Endothelial cell (in vitro differentiated cells): ENCODE results near the gene SPATA25. TPM values are rescaled to one million over a fixed set of nuclear protein-coding genes. Genes with fewer than 3 reads are reported as not detected.
A peak's percentile ranks its signal among the peaks of the same experiment; 100 is the strongest.

Experiments used
- DNase-seq: peaks from one replicate; pipeline ENCODE4 v3.0.0; 2021; ENCODE audit warnings: low spot score
- H3K27ac Mint-ChIP-seq: one replicate; pipeline ENCODE4 v1.8.0; 2021; ENCODE audit warnings: mixed read lengths, inconsistent platforms; ENCODE audit not compliant: unreplicated experiment
- H3K27me3 Mint-ChIP-seq: one replicate; pipeline ENCODE4 v1.8.0; 2021; ENCODE audit warnings: mild to moderate bottlenecking, moderate library complexity, mixed read lengths, inconsistent platforms; ENCODE audit not compliant: unreplicated experiment
- H3K36me3 Mint-ChIP-seq: one replicate; pipeline ENCODE4 v1.8.0; 2021; ENCODE audit warnings: mild to moderate bottlenecking, low read depth, mixed read lengths, inconsistent platforms; ENCODE audit not compliant: unreplicated experiment
- H3K4me1 Mint-ChIP-seq: one replicate; pipeline ENCODE4 v1.8.0; 2021; ENCODE audit warnings: mild to moderate bottlenecking, mixed read lengths, inconsistent platforms; ENCODE audit not compliant: unreplicated experiment
- H3K4me3 Mint-ChIP-seq: one replicate; pipeline ENCODE4 v1.8.0; 2021; ENCODE audit warnings: mild to moderate bottlenecking, mixed read lengths, inconsistent platforms; ENCODE audit not compliant: unreplicated experiment
- H3K9me3 Mint-ChIP-seq: one replicate; pipeline ENCODE4 v1.8.0; 2021; ENCODE audit warnings: mixed read lengths, inconsistent platforms; ENCODE audit not compliant: unreplicated experiment
- CTCF ChIP-seq: fragments of 200-600 bp; sonication (generic); IDR thresholded peaks from one replicate; pipeline ENCODE4 v1.5.0; 2021; ENCODE audit warnings: antibody characterized with exemption; ENCODE audit not compliant: unreplicated experiment
- total RNA-seq: library from RNA; stranded (reverse); fragmentation: NEBNext Ultra II Directional; extraction: Animal tissue kit (Norgen Biotek cat#: 25700); gene quantifications from one replicate; pipeline ENCODE4 v1.2.1, GENCODE V29; 2021; ENCODE audit not compliant: unreplicated experiment

Gene SPATA25
- total RNA-seq, 1 donor from 2014 or later, result 0.62 TPM

DNA sequence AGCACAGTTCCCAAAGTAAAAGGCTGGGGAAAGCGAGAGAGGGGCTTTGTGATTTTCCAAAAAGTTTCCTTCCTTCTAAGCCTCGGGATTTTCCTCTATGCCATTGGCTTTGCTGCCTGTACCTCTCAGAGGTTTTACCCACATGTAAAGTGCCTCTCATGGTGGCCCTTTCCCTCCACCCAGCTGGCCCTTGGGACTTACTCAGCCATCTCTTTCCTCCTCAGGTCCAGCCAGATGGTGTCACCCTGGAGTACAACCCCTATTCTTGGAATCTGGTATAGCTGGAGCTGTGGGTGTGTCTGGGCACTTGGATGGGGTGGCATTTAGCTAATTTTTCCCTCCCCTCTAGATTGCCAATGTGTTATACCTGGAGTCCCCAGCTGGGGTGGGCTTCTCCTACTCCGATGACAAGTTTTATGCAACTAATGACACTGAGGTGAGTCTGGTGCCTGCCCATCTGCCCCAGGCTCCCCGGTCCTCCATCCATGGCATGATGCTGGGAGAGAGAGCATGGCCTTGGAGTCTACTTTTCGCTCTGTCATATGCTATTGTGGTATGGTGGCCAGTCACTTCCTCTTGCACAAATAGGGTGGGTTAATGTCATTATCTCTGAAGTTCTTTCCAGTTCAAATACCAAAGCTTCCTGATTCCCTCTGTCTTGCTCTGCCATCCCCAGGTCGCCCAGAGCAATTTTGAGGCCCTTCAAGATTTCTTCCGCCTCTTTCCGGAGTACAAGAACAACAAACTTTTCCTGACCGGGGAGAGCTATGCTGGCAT is 4.8 kb upstream of the SPATA25 start:
- Mint-ChIP-seq H3K9me3 (no peaks in the 10 kb centered on the region), H3K27ac (no peak overlapping the region), H3K4me1 (peaks cover 8% of the 10 kb centered on the region), H3K27me3 (peaks cover 15% of the 10 kb centered on the region), H3K4me3 (peak overlapping the region; percentile 77), H3K36me3 (peaks cover 8% of the 10 kb centered on the region)
- no peak for TF ChIP-seq CTCF
- DNase-seq, result no peak

- H3K4me1 Mint-ChIP-seq, result peaks cover 8% of the 10 kb centered on the region
- no peaks in the 10 kb centered on the region for H3K9me3 Mint-ChIP-seq
- H3K27me3 Mint-ChIP-seq, result peaks cover 15% of the 10 kb centered on the region
- DNase-seq, result peak; percentile 79
- peaks cover 8% of the 10 kb centered on the region for H3K36me3 Mint-ChIP-seq
- peak within 1 kb of the TSS; percentile 90 for H3K4me3 Mint-ChIP-seq
- no peak within 1 kb of the TSS for H3K27ac Mint-ChIP-seq
- TF ChIP-seq CTCF, result no peak
Observed at GRCh38 chr20:45890985-45891983, 3.9 kb upstream of the SPATA25 start, which contains the start of the genes CTSA and NEURL2. TSS of gene CTSA (plus strand) at chr20:45891335. CDS start at chr20:45891569, 234 bp downstream. TSS of gene NEURL2 (minus strand) at chr20:45891208. CDS start at chr20:45890991, 217 bp downstream.

- H3K9me3 Mint-ChIP-seq, result no peaks in the 10 kb centered on the region
- peak overlapping the region; percentile 90 for H3K4me3 Mint-ChIP-seq
- peak; percentile 87 for DNase-seq
- peaks cover 8% of the 10 kb centered on the region for H3K36me3 Mint-ChIP-seq
- no peak overlapping the region for H3K27ac Mint-ChIP-seq
- peaks cover 15% of the 10 kb centered on the region for H3K27me3 Mint-ChIP-seq
- H3K4me1 Mint-ChIP-seq, result peaks cover 8% of the 10 kb centered on the region
- peak; percentile 59 for TF ChIP-seq CTCF
Observed at GRCh38 chr20:45890077-45890984, 2.9 kb upstream of the SPATA25 start.

GRCh38 chr20:45888681-45889080 is 1.3 kb upstream of the SPATA25 start:
- TF ChIP-seq CTCF, result no peak
- Mint-ChIP-seq H3K9me3 (no peaks in the 10 kb centered on the region), H3K4me1 (peaks cover 8% of the 10 kb centered on the region), H3K27ac (no peak overlapping the region), H3K36me3 (peaks cover 6% of the 10 kb centered on the region), H3K4me3 (no peak overlapping the region), H3K27me3 (peaks cover 11% of the 10 kb centered on the region)
- no peak for DNase-seq
